Measurements from ENCODE around the gene LDHB. TPM values are rescaled to one million over a fixed set of nuclear protein-coding genes. Genes with fewer than 3 reads are reported as not detected.

The LDHB gene
- polyA plus RNA-seq, 1 of the 3 experiments (the other 2 are of a cell fraction): 469 TPM

- Histone ChIP-seq H3K27ac (ENCODE audit: low read depth in 2 of 2, low read length in 1 of 2) (no peak overlapping the region), H3K79me2 (ENCODE audit: insufficient read depth) (no peaks in the 10 kb centered on the region), H2AFZ (ENCODE audit: low read depth) (no peak overlapping the region), H3K4me2 (no peak overlapping the region), H3K4me3 (ENCODE audit: low read depth in 2 of 2, low read length in 1 of 2) (no peak overlapping the region), H4K20me1 (ENCODE audit: insufficient read depth) (no peaks in the 10 kb centered on the region), H3K9me2 (no peaks in the 10 kb centered on the region), H3K36me3 (replicated peaks in 1 of 2; ENCODE audit: control insufficient read depth in 1 of 2, insufficient read depth in 2 of 2, low read length in 1 of 2) (peaks cover 52 to 54% of the 10 kb centered on the region in 2 experiments), H3F3A (replicated peaks; ENCODE audit: insufficient read depth) (peaks cover 5% of the 10 kb centered on the region), H3K27me3 (ENCODE audit: insufficient read depth) (no peaks in the 10 kb centered on the region), H3K9me3 (no peaks in the 10 kb centered on the region), H3K9ac (no peak overlapping the region), H3K4me1 (ENCODE audit: control insufficient read depth in 1 of 2, insufficient read depth in 2 of 2, low read depth in 1 of 2, low read length in 1 of 2) (no peaks in the 10 kb centered on the region; a peak in 1 of 4 replicates)
- ChIA-PET CTCF (interaction anchor here (2.3 kb wide), 1 partner anchor 46 kb away, joined by 5 read pairs; no protein-coding TSS in a partner anchor), POLR2A (interaction anchor here (1.2 kb wide), 1 partner anchor 23 kb away, joined by 4 read pairs; the partner anchor contains the start of gene LDHB)
- no peak for DNase-seq
- TF ChIP-seq MXI1 (IDR thresholded peaks at IDR 0.05; ENCODE audit: low read depth, low read length) (no peak), TAF1 (IDR thresholded peaks at IDR 0.05; ENCODE audit: borderline replicate concordance, low read depth, low read length) (no peak), FOSL2 (IDR thresholded peaks at IDR 0.05; ENCODE audit: borderline replicate concordance, low read depth) (no peak), ELF1 (IDR thresholded peaks at IDR 0.05) (no peak), RCOR1 (IDR thresholded peaks at IDR 0.05; ENCODE audit: low read length) (no peak), RXRA (IDR thresholded peaks at IDR 0.05; ENCODE audit: borderline replicate concordance, low read depth) (no peak), JUND (IDR thresholded peaks at IDR 0.05) (no peak)
- 93% methylated on average over 3 of the region's 3 CpGs for whole genome bisulfite sequencing (ENCODE audit: low lambda C conversion rate)
Measured at GRCh38 chr12:21634245-21634644, 23.4 kb downstream of the LDHB start.

GRCh38 chr12:21631367-21631766 is 26.3 kb downstream of the LDHB start:
- Histone ChIP-seq H3K4me2 (no peak overlapping the region), H4K20me1 (ENCODE audit: insufficient read depth) (no peaks in the 10 kb centered on the region), H3K79me2 (ENCODE audit: insufficient read depth) (no peaks in the 10 kb centered on the region), H3K9me3 (no peaks in the 10 kb centered on the region), H3K36me3 (replicated peaks in 1 of 2; ENCODE audit: control insufficient read depth in 1 of 2, insufficient read depth in 2 of 2, low read length in 1 of 2) (peaks cover 23 to 25% of the 10 kb centered on the region in 2 experiments), H3F3A (replicated peaks; ENCODE audit: insufficient read depth) (no peaks in the 10 kb centered on the region), H3K4me1 (ENCODE audit: control insufficient read depth in 1 of 2, insufficient read depth in 2 of 2, low read depth in 1 of 2, low read length in 1 of 2) (no peaks in the 10 kb centered on the region), H3K27ac (ENCODE audit: low read depth in 2 of 2, low read length in 1 of 2) (no peak overlapping the region), H3K4me3 (ENCODE audit: low read depth in 2 of 2, low read length in 1 of 2) (no peak overlapping the region), H3K9ac (no peak overlapping the region), H2AFZ (ENCODE audit: low read depth) (no peak overlapping the region), H3K9me2 (no peaks in the 10 kb centered on the region), H3K27me3 (ENCODE audit: insufficient read depth) (no peaks in the 10 kb centered on the region)
- TF ChIP-seq IRF3 (IDR thresholded peaks at IDR 0.05; ENCODE audit: low read depth, low read length): no peak
- TF ChIP-seq SIN3A (IDR thresholded peaks at IDR 0.05; ENCODE audit: borderline replicate concordance, low read depth, low read length): no peak
- no peak for TF ChIP-seq NFIC (IDR thresholded peaks at IDR 0.05; ENCODE audit: borderline replicate concordance)
- no peak for DNase-seq
- 79% methylated on average over 1 of the region's 2 CpGs for WGBS (ENCODE audit: low lambda C conversion rate)
- POLR2A ChIA-PET: no interaction called here
- CTCF ChIA-PET: interaction anchor here (1.1 to 1.5 kb wide), 2 partner anchors 18 to 23 kb away, joined by 3 to 6 read pairs; no protein-coding TSS in a partner anchor

- H3K4me3 ChIP-seq (ENCODE audit: low read depth in 2 of 2, low read length in 1 of 2): no peak overlapping the region
- CTCF ChIA-PET: no interaction called here
- H3K9ac ChIP-seq: no peak overlapping the region
- H3K4me2 ChIP-seq: no peak overlapping the region
- no peaks in the 10 kb centered on the region for H3F3A ChIP-seq (replicated peaks; ENCODE audit: insufficient read depth)
- no peak overlapping the region for H2AFZ ChIP-seq (ENCODE audit: low read depth)
- H4K20me1 ChIP-seq (ENCODE audit: insufficient read depth): no peaks in the 10 kb centered on the region
- no peaks in the 10 kb centered on the region for H3K79me2 ChIP-seq (ENCODE audit: insufficient read depth)
- no peak for TF ChIP-seq POLR2AphosphoS5 (IDR thresholded peaks at IDR 0.05; ENCODE audit: low read depth, low read length)
- TF ChIP-seq FOSL2 (IDR thresholded peaks at IDR 0.05; ENCODE audit: borderline replicate concordance, low read depth): no peak
- no peak for TF ChIP-seq GABPA (IDR thresholded peaks at IDR 0.05; ENCODE audit: low read depth)
- TF ChIP-seq MAX (IDR thresholded peaks at IDR 0.05; ENCODE audit: low read depth): no peak
- no peak for TF ChIP-seq TCF12 (IDR thresholded peaks at IDR 0.05)
- TF ChIP-seq RXRA (IDR thresholded peaks at IDR 0.05; ENCODE audit: borderline replicate concordance, low read depth): no peak
- no peak for TF ChIP-seq MEF2A (IDR thresholded peaks at IDR 0.05; ENCODE audit: borderline replicate concordance, low read depth)
- H3K27me3 ChIP-seq (ENCODE audit: insufficient read depth): no peaks in the 10 kb centered on the region
- H3K9me3 ChIP-seq: no peaks in the 10 kb centered on the region
- no peaks in the 10 kb centered on the region for H3K9me2 ChIP-seq
- DNase-seq: no peak
- H3K36me3 ChIP-seq (replicated peaks in 1 of 2; ENCODE audit: control insufficient read depth in 1 of 2, insufficient read depth in 2 of 2, low read length in 1 of 2): no peaks in the 10 kb centered on the region
- 85% methylated on average over 2 of the region's 2 CpGs for WGBS (ENCODE audit: low lambda C conversion rate)
- H3K27ac ChIP-seq (ENCODE audit: low read depth in 2 of 2, low read length in 1 of 2): no peak overlapping the region
- no peaks in the 10 kb centered on the region for H3K4me1 ChIP-seq (ENCODE audit: control insufficient read depth in 1 of 2, insufficient read depth in 2 of 2, low read depth in 1 of 2, low read length in 1 of 2)
- POLR2A ChIA-PET: no interaction called here
Measured at GRCh38 chr12:21627924-21628323, 29.7 kb downstream of the LDHB start.

All from SK-N-SH (cell line).